HPDE6-E6E7 (cell line): ENCODE results near the gene PLEKHA6.

Experiments used
- DNase-seq: peaks from one replicate; pipeline ENCODE4 v3.0.0; 2011; ENCODE audit warnings: missing footprints; ENCODE audit errors: extremely low spot score

The PLEKHA6 gene, protein sequence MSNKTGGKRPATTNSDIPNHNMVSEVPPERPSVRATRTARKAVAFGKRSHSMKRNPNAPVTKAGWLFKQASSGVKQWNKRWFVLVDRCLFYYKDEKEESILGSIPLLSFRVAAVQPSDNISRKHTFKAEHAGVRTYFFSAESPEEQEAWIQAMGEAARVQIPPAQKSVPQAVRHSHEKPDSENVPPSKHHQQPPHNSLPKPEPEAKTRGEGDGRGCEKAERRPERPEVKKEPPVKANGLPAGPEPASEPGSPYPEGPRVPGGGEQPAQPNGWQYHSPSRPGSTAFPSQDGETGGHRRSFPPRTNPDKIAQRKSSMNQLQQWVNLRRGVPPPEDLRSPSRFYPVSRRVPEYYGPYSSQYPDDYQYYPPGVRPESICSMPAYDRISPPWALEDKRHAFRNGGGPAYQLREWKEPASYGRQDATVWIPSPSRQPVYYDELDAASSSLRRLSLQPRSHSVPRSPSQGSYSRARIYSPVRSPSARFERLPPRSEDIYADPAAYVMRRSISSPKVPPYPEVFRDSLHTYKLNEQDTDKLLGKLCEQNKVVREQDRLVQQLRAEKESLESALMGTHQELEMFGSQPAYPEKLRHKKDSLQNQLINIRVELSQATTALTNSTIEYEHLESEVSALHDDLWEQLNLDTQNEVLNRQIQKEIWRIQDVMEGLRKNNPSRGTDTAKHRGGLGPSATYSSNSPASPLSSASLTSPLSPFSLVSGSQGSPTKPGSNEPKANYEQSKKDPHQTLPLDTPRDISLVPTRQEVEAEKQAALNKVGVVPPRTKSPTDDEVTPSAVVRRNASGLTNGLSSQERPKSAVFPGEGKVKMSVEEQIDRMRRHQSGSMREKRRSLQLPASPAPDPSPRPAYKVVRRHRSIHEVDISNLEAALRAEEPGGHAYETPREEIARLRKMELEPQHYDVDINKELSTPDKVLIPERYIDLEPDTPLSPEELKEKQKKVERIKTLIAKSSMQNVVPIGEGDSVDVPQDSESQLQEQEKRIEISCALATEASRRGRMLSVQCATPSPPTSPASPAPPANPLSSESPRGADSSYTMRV

DNA sequence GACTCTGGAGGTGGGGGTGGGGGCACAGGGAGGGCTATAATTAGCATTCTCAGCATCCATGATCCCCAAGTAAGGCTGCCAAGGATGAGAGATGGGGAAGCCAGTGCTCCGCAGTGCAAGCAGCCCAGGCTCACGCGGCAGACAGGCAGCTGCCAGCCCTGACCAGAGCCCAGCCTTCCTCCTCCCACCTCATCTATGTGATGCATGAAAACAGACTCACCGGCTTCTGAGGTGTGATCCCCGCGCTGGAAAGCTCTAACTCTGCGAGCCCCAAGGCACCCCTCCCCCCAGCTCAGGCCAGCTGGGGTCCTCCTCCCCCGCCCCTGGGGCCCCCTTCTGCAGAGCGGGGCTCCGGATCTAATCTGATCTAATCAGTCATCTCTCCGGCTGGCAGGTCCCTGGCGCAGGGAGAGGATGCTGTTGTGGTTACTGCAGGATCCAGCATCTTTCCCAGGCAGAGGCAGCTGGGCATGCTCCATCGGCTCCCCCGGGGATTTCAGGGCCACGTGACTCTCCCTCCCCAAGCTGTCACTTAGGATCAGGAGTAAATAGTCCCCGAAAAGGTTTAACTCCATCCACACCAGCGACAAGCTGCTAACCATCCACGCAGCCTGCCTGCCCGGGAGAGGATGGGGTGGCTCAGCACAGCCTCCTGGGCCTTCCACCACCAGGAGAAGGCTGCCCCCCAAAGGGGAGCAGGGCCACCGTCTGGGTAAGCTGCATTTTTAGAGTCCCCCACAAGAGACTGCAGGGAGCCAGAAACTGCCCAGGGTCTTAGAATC is at the start of gene PLEKHA6:
Gene PLEKHA6 (minus strand): TSS at position 456 of the 782 bp plus-strand sequence. CDS start 86,202 bp downstream, outside the sequence.
- DNase-seq: no peak

DNA sequence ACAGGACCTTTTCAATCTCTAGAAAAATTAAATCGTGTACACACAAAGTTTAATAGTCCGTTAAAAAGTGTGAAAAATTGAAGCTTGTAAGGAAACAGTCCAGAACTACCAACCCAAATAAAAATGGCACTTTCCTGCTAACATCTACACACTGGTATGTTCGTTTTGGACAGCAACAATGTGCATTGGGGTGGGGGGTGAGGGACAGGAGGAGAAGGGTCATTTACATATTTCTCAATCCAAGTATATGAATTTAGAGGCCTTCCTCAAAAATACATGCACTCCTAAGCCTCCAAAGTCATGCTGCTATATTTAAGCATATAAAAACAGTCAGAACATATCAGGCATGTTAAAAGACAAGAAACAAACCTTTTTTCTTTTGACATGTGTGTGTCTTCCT is 49.4 kb upstream of the PLEKHA6 start:
- no peak for DNase-seq

GRCh38 chr1:204408602-204409001 is 48.9 kb upstream of the PLEKHA6 start:
- DNase-seq: no peak

- DNase-seq: no peak
These were observed 48.4 kb upstream of the PLEKHA6 start for GRCh38 chr1:204408074-204408507.

GRCh38 chr1:204407295-204407971 is 47.7 kb upstream of the PLEKHA6 start:
- DNase-seq: no peak

GRCh38 chr1:204406621-204407020 is 46.9 kb upstream of the PLEKHA6 start:
- DNase-seq: no peak

GRCh38 chr1:204405988-204406387 is 46.3 kb upstream of the PLEKHA6 start:
- DNase-seq: no peak

DNA sequence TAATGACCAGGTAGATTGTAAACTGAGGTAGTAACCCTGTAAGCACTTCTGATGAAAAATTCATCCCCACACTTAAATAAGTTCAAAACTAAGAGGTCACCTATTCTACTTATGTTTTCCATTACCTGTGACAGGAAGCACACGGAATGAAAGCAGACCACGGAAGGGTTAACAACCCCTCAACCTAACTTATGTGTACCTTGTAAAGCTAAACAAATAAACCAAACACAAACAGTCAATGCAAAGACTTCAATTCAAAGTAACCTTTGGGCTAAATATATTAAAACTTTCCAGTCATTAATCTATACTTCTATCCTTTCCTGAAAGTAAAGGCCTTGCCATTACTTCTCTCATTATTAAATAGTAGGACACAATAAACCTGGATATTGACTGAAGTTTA is 44.9 kb upstream of the PLEKHA6 start:
- no peak for DNase-seq

- DNase-seq: no peak
These were observed 42.7 kb upstream of the PLEKHA6 start for GRCh38 chr1:204402391-204402790.

DNA sequence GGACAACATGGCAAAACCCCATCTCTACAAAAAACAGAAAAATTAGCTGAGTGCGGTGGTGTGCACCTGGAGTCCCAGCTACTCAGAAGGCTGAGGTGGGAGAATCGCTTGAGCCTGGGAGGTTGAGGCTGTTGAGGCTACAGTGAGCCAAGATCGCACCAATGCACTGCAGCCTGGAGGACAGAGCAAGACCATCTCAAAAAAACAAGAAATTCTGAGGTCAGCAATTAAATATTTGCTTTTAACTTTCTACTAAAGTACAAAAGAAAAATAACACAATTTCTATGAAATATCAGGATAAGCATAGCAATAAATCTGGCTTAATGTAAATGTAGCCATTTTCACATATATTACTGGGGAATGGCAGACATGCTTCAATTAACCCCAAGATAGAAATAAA is 42.0 kb upstream of the PLEKHA6 start:
- DNase-seq: no peak

DNA sequence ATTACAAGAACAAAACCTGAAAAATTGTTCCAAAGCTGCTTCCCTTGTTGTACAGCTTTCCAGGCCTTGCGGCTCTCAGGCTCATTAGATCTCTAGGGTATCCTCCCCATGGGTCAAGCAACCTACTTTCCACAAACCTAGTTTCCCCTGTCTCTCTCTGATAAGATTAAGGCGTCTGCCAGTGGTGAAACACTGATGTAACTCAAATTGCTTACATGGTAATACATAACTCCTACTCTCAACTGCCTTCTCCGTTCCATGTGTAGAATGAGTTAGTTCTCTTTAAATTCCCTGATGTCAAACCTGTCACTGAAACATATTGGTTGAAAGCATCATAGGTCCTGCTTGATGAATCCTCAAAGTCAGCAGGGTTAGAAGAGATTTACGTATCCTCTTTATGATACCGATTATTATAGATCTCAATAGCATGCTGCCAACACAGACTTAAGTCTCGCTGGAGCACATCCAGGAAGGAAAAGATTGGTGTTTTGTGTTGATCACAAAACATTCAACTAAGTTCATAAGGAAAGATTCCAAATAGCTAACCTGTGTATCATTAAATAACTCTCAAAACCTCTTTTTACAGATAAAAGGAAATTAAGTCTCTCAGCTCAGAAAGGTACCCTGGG is 41.3 kb upstream of the PLEKHA6 start:
- no peak for DNase-seq

DNA sequence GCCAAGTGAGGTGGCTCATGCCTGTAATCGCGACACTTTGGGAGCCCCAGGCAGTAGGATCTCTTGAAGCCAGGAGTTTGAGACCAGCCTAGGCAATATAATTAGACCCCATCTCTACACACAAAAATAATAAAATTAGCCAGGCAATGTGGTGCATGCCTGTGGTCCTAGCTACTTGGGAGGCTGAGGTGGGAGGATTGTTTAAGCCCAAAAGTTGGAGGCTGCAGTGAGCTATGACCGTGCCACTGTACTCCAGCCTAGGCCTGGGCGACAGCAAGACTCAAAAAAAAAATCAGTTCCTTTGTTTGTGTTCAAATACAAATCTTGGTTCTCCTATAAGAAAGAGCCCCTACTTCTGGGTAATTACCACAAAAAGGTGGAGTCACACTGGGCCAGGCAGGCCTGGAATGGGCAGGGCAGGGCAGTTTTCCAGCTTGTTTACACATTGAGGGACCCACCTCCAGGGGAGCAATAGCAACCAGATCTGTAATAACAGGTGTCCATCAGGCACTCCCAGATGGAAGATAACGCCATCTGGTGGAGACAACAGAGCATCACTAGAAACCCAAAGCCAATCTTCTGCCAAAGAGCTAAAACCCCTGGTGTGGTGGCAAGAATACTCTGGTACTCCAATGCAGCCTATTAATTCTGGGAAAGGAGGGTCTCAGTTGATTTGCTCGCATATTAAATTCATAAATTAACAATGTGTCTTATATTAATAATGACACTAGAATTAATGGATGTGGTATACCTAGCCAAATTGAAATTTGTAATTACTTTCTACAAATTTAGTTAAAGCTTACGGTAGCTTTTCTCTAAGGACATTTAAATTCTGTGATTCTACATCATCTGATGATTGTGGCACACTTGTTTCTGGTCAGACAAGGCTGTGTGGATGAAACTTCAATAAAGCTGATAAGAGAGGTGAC is 38.7 kb upstream of the PLEKHA6 start:
- peak; percentile 95 for DNase-seq

- no peak for DNase-seq
These were observed 36.4 kb upstream of the PLEKHA6 start for GRCh38 chr1:204396015-204396583.

- DNase-seq: no peak
These were observed 31.9 kb upstream of the PLEKHA6 start for GRCh38 chr1:204391629-204392028.

DNA sequence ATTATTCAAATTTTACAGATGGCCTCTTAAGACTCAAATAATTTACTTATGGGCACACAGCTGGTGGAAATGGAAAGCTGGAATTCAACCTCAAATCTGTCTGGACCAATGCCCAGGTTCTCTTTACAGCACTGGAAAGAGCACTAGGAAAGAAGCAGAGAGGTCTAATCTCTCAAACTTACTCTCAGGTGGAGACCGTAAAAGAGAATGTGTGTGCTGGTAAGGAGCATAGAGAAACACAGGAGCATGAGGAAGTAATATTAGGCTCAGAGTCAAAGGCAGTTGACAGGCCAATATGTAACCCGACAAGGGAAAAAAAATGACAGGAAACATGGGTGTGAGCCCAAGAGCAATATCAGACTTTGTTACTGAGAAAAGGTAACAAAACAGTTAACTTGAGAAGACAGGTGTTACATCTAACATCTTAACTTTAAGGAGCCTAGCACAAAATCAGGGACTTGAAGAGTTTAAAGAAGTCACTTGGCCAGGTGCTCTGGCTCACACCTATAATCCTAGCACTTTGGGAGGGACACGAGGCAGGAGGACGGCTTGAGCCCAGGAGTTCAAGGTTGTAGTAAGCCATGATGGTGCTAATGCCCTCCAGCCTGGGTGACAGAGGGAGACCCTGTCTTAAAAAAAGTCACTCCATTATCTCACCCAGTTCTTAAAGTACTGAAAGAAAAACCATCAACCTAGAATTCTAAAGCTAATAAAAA is 31.2 kb upstream of the PLEKHA6 start:
- DNase-seq: no peak

DNA sequence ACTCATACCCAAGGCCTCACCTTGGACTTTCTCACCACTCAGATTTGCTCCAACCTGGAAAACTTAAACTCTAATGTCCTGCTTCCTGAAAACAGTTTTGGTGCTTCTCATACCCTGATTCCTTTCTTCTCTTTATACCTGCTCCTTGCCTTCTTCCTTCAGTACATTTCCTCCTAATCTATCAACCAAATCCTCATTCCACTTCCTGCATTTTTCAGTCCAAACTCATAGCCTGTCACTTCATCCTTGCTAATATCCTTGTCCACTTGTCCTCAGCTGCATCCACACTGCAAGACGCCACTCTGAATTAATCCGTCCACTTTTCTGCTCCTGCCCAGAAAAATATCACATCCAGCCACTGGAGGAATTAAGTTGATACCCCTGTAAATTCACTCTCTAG is 26.0 kb upstream of the PLEKHA6 start:
- no peak for DNase-seq

DNA sequence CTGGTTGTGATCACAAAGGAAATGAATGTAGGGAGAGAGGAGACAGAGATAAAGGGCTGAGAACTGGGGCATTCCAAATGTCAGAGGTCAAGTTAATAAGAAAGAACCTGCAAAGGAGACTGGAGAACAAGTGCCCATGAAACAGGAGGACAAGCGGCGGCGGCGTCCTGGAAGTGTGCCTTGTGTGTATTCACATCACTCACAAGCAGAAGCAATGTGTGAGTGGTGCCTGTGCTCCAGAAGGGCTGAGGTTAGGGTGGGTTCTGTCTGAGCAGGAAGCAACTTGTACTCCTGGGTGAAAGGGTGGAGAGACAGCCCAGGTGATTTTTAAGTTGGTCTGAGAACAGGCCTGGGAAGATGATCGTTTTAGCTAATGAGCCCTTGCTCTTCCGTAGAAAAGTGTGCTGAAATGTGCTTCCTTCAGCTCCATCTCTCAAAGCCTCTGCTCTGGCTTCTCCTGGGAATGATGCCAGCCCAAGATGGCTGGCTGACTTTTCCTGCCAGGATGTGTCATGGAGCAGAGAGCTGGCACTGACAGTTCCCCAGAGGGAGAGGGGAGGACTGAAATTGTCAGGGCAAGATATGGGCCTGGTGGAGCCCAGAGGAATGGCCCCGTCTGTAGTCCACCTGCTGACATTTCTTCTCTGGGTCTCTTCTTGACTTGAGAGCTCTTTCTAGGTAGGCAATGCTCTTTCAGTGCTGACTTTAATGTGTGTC is 25.1 kb upstream of the PLEKHA6 start:
- no peak for DNase-seq
